ENCODE data around the gene RFLNA. TPM values are rescaled to one million over a fixed set of nuclear protein-coding genes. Genes with fewer than 3 reads are reported as not detected.

RFLNA gene, protein sequence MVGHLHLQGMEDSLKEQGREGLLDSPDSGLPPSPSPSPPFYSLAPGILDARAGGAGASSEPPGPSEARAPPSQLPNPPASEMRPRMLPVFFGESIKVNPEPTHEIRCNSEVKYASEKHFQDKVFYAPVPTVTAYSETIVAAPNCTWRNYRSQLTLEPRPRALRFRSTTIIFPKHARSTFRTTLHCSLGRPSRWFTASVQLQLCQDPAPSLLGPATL
- total RNA-seq: 1 to 10 TPM in 1 of 2 donors, under 1 TPM in 1; 0.69 to 1.3 TPM

DNA sequence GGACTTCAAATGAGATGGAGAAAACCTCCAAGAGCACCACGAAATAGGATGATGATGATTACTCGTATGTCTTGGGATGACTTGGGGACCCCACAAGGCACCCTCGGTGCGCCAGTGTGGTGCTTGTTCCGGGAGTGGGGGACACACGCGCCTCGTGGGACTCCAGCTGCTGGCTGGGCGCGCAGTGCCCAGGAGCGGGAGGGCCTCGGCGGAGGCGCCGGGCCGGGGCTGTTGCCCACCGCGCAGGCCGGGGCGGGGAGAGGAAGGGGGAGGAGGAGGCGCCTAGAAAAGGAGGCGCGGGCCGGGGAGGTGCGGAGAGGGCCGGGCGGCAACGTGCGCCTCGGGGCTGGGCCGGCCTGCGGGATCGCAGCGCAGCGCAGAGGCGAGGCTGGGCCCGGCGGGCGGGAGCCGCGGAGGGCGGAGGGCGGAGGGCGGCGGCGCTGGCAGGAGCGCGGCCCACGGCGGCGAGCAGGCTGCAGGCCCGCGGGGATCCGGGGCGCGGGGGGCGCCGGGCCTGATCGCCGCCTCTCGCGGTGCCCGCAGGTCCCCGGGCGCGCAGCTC lies at the start of gene RFLNA:
RFLNA (plus strand) TSS at position 314 of the 562 bp plus-strand sequence. CDS start 337 bp downstream, outside the sequence.

Small RNA genes lying within 50 kb of the gene (small RNA-seq; reads per million reads assigned to genes)
- 0 reads per million in 2 donors for gene MIR6880

Data from melanocyte of skin (primary cell).